Measurements from ENCODE around the gene SH3RF3.

SH3RF3 gene

DNA sequence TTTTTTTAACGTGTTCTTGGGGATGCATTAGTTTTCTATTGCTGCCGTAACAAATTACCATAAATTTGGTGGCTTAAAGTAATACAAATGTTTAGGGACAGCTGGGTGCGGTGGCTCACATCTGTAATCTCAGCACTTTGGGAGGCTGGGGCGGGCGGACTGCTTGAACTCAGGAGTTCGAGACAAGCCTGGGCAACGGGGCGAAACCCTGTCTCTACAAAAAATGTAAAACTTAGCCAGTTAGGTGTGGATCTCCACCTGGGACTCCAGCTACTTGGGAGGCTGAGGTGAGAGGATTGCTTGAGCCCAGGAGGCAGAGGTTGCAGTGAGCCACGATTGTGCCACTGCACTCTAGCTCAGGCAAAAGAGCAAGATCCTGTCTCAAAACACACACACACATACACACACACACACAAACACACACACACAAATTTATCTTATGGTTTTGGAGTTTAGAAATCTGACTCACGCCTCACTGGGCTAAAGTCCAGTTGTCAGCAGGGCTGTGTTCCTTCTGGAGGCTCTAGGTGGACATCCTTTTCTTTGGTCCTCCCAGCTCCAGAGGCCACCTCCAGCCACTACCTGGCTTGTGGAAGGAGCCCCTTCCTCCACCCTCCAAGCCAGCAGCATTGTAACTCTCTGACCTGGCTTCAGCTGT is 408.7 kb downstream of the SH3RF3 start:
- Histone ChIP-seq H3K9me3 (peaks cover 23% of the 10 kb centered on the region), H3K4me3 (no peak overlapping the region), H4K20me1 (no peaks in the 10 kb centered on the region), H3K27ac (no peak overlapping the region), H3K4me2 (no peak overlapping the region), H3K27me3 (no peaks in the 10 kb centered on the region), H3K36me3 (no peaks in the 10 kb centered on the region), H3K9ac (no peak overlapping the region), H3K4me1 (peaks cover 26% of the 10 kb centered on the region)
- no peak for TF ChIP-seq Cebpa-rat (IDR thresholded peaks at IDR 0.05)

DNA sequence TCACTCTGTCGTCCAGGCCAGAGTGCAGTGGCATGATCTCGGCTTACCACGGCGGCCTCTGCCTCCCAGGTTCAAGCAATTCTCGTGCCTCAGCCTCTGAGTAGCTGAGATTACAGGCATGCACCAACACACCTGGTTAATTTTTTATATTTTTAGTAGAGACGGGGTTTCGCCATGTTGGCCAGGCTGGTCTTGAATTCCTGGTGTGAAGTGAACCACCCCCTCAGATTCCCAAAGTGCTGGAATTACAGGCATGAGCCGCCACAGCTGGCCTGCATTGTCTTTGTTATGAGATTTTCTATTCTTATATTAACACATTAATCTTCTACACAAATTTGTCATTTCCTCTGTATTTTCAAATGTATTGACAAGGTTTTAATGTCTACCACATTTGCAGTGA is 409.5 kb downstream of the SH3RF3 start:
- no peaks in the 10 kb centered on the region for H3K27me3 ChIP-seq
- no peak overlapping the region for H3K27ac ChIP-seq
- H3K9me3 ChIP-seq, result peaks cover 23% of the 10 kb centered on the region
- no peak overlapping the region for H3K4me2 ChIP-seq
- H4K20me1 ChIP-seq, result no peaks in the 10 kb centered on the region
- no peak overlapping the region for H3K9ac ChIP-seq
- TF ChIP-seq Cebpa-rat (IDR thresholded peaks at IDR 0.05), result no peak
- no peak overlapping the region for H3K4me3 ChIP-seq
- H3K4me1 ChIP-seq, result peaks cover 18% of the 10 kb centered on the region
- no peaks in the 10 kb centered on the region for H3K36me3 ChIP-seq

GRCh38 chr2:109542384-109542783 is 413.4 kb downstream of the SH3RF3 start:
- no peak overlapping the region for H3K4me2 ChIP-seq
- H3K27me3 ChIP-seq, result no peaks in the 10 kb centered on the region
- no peak overlapping the region for H3K4me3 ChIP-seq
- H4K20me1 ChIP-seq, result no peaks in the 10 kb centered on the region
- peaks cover 2% of the 10 kb centered on the region; the same call in 1 of the 2 replicates for H3K9me3 ChIP-seq
- peaks cover 18% of the 10 kb centered on the region for H3K4me1 ChIP-seq
- TF ChIP-seq Cebpa-rat (IDR thresholded peaks at IDR 0.05), result no peak
- no peaks in the 10 kb centered on the region for H3K36me3 ChIP-seq
- no peak overlapping the region for H3K27ac ChIP-seq
- H3K9ac ChIP-seq, result no peak overlapping the region

DNA sequence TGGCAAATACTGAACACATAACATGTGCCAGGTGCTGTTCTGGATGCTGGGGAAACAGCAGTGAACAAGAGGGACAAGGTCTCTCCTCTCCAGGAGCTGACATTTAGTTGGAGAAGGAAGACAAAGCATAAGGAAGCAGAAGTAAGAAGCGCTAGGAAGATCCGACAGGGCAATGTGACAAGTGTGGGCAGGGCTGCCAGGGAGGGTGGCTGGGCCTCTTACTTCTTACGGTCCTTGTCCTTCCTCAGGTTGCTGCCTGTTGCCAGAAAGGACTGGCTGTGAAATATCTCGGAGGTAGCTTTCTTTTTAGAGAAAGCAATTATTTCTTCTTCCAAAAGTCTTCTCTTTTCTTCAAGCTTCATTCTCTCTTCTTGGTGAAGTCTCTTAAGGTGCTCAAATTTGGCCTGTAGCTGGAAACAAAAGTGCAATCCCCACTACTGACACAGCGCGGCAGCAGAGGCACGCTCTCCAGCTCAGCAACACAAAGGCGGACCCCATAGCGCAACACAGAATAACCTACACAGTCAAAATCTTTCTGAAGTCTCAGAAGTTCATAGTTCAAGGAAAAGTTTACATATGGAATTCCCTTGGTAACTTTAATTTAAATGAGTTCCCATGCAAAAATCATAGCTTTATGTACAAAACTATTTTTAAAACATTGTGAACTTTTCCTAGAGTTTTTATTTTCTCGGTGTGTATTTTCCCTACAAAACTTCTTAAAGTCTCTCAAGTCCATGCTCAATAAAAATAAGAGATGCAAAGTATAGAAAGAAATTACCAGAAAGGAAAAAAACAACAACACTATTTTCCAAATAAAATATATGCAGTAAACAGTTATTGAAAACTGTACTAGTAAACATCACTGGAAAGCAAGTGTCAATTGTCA is 417.1 kb downstream of the SH3RF3 start:
- H3K27ac ChIP-seq, result no peak overlapping the region
- H3K9ac ChIP-seq, result no peak overlapping the region
- no peak overlapping the region for H3K4me3 ChIP-seq
- TF ChIP-seq Cebpa-rat (IDR thresholded peaks at IDR 0.05), result no peak
- H3K27me3 ChIP-seq, result no peaks in the 10 kb centered on the region
- no peaks in the 10 kb centered on the region for H3K4me1 ChIP-seq
- H3K4me2 ChIP-seq, result no peak overlapping the region
- H3K9me3 ChIP-seq, result no peaks in the 10 kb centered on the region
- H3K36me3 ChIP-seq, result no peaks in the 10 kb centered on the region
- no peaks in the 10 kb centered on the region for H4K20me1 ChIP-seq

DNA sequence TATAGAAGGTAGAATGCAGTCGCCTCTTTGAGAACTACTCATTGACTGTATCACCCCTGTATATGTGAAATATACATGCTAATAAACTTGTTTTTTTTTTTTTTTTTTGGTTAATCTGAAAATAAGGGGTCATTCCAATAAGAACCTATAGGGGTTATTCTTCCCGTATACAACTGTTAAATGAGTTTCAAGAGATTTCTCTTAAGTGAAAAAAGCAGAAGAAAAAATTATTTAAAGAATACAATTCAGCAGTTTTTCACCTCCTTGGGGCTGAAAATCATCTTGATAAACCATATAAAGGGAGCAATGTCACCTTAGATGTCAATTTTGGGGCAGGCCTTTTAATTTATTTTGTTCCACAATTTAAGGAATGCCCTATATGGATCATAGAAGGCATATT is 418.3 kb downstream of the SH3RF3 start:
- H4K20me1 ChIP-seq, result no peaks in the 10 kb centered on the region
- H3K9me3 ChIP-seq, result no peaks in the 10 kb centered on the region
- H3K4me2 ChIP-seq, result no peak overlapping the region
- H3K4me1 ChIP-seq, result no peaks in the 10 kb centered on the region
- no peak overlapping the region for H3K9ac ChIP-seq
- TF ChIP-seq Cebpa-rat (IDR thresholded peaks at IDR 0.05), result no peak
- H3K27me3 ChIP-seq, result no peaks in the 10 kb centered on the region
- H3K4me3 ChIP-seq, result no peak overlapping the region
- H3K27ac ChIP-seq, result no peak overlapping the region
- no peaks in the 10 kb centered on the region for H3K36me3 ChIP-seq

- TF ChIP-seq Cebpa-rat (IDR thresholded peaks at IDR 0.05), result no peak
- Histone ChIP-seq H4K20me1 (no peaks in the 10 kb centered on the region), H3K4me2 (no peak overlapping the region), H3K9me3 (no peaks in the 10 kb centered on the region), H3K36me3 (no peaks in the 10 kb centered on the region), H3K4me3 (no peak overlapping the region), H3K27ac (no peak overlapping the region), H3K9ac (no peak overlapping the region), H3K27me3 (no peaks in the 10 kb centered on the region), H3K4me1 (no peaks in the 10 kb centered on the region)
These were observed 420.1 kb downstream of the SH3RF3 start for GRCh38 chr2:109549016-109549590.

All from BLaER1 (cell line).